GM12865 (cell line): Measurements from ENCODE around the gene GCA.

Source experiments
- DNase-seq: peaks from one replicate; pipeline ENCODE4 v3.0.0; 2010; ENCODE audit warnings: low read depth
- H3K4me3 ChIP-seq: 2 replicates; pipeline ENCODE4 v1.5.1; 2011; ENCODE audit warnings: mild to moderate bottlenecking, low read depth, low read length, control low read depth
- CTCF ChIP-seq: IDR thresholded peaks from 2 replicates; pipeline ENCODE4 v1.5.1; 2011; ENCODE audit warnings: low read length, control low read depth, low read depth, inconsistent platforms; ENCODE audit not compliant: insufficient read depth; ENCODE audit errors: missing control alignments

GCA gene

GRCh38 chr2:162327806-162328205, 16.1 kb upstream of the GCA start:
- no peak overlapping the region for H3K4me3 ChIP-seq
- DNase-seq, result no peak
- no peak for TF ChIP-seq CTCF

GRCh38 chr2:162328424-162329157, 15.3 kb upstream of the GCA start:
- H3K4me3 ChIP-seq, result no peak overlapping the region
- no peak for DNase-seq
- TF ChIP-seq CTCF, result no peak

GRCh38 chr2:162330881-162331280, 13.1 kb upstream of the GCA start:
- no peak for TF ChIP-seq CTCF
- no peak overlapping the region for H3K4me3 ChIP-seq
- DNase-seq, result no peak

- peak; percentile 24 for DNase-seq
- TF ChIP-seq CTCF, result peak; percentile 35
- no peak overlapping the region for H3K4me3 ChIP-seq
Observed at GRCh38 chr2:162333968-162334367, 10.0 kb upstream of the GCA start.

- DNase-seq, result no peak
- TF ChIP-seq CTCF, result no peak
- no peak overlapping the region for H3K4me3 ChIP-seq
Observed at GRCh38 chr2:162337868-162338267, 6.1 kb upstream of the GCA start.

- no peak overlapping the region for H3K4me3 ChIP-seq
- no peak for DNase-seq
- no peak for TF ChIP-seq CTCF
Observed at GRCh38 chr2:162340822-162341221, 3.1 kb upstream of the GCA start.

- no peak for TF ChIP-seq CTCF
- DNase-seq, result no peak
- H3K4me3 ChIP-seq, result no peak overlapping the region
Observed at GRCh38 chr2:162342321-162342720, 1.6 kb upstream of the GCA start.
